HG02588 (cell line): ENCODE measurements around the gene SRP19.
"Not testable (repeated sequence)": the region's sequence is repeated elsewhere in the genome, so short reads cannot be mapped to it uniquely, and the experiment has no call there.

Experiments used
- ATAC-seq: cut with Tn5 transposase; IDR thresholded peaks from one replicate; pipeline ENCODE4 v1.9.1; 2021; ENCODE audit warnings: mild to moderate bottlenecking, moderate library complexity; ENCODE audit not compliant: unreplicated experiment

The SRP19 gene

GRCh38 chr5:112869948-112870347 is 8.9 kb downstream of the SRP19 start:
- peak; percentile 72 for ATAC-seq

GRCh38 chr5:112870966-112871365 is 9.9 kb downstream of the SRP19 start:
- ATAC-seq: no peak

- no peak for ATAC-seq
Observed at GRCh38 chr5:112876362-112876761, 15.3 kb downstream of the SRP19 start.

- ATAC-seq: no peak
Observed at GRCh38 chr5:112878101-112878500, 17.0 kb downstream of the SRP19 start.

- ATAC-seq: peak; percentile 52
Observed at GRCh38 chr5:112878760-112879159, 17.7 kb downstream of the SRP19 start.

GRCh38 chr5:112880219-112880964 is 19.3 kb downstream of the SRP19 start:
- no peak for ATAC-seq

GRCh38 chr5:112883192-112883591 is 22.1 kb downstream of the SRP19 start:
- ATAC-seq: no peak

GRCh38 chr5:112885001-112885400 is 23.9 kb downstream of the SRP19 start:
- no peak for ATAC-seq

- ATAC-seq: no peak
Observed at GRCh38 chr5:112886975-112887374, 25.9 kb downstream of the SRP19 start.

- ATAC-seq: not testable (repeated sequence)
Observed at GRCh38 chr5:112892066-112892465, 31.0 kb downstream of the SRP19 start.

- no peak for ATAC-seq
Observed at GRCh38 chr5:112892776-112893175, 31.7 kb downstream of the SRP19 start.

- ATAC-seq: no peak
Observed at GRCh38 chr5:112895682-112896081, 34.6 kb downstream of the SRP19 start.

GRCh38 chr5:112902561-112902960 is 41.5 kb downstream of the SRP19 start:
- no peak for ATAC-seq

- not testable (repeated sequence) for ATAC-seq
Observed at GRCh38 chr5:112904996-112905395, 43.9 kb downstream of the SRP19 start.

GRCh38 chr5:112906637-112907036 is 45.5 kb downstream of the SRP19 start:
- ATAC-seq: no peak

- ATAC-seq: no peak
Observed at GRCh38 chr5:112907166-112907631, 46.1 kb downstream of the SRP19 start.

GRCh38 chr5:112908854-112909253 is 47.8 kb downstream of the SRP19 start:
- no peak for ATAC-seq

- no peak for ATAC-seq
Observed at GRCh38 chr5:112910529-112910928, 49.4 kb downstream of the SRP19 start.

- no peak for ATAC-seq
Observed at GRCh38 chr5:112914584-112914983, 53.5 kb downstream of the SRP19 start.

GRCh38 chr5:112915831-112916230 is 54.7 kb downstream of the SRP19 start:
- no peak for ATAC-seq

- ATAC-seq: no peak
Observed at GRCh38 chr5:112917453-112917995, 56.4 kb downstream of the SRP19 start.

- no peak for ATAC-seq
Observed at GRCh38 chr5:112918136-112918535, 57.0 kb downstream of the SRP19 start.

- no peak for ATAC-seq
Observed at GRCh38 chr5:112918679-112919078, 57.6 kb downstream of the SRP19 start.
